ENCODE results near the gene RHBDL3.
"Not testable (repeated sequence)": the region's sequence is repeated elsewhere in the genome, so short reads cannot be mapped to it uniquely, and the experiment has no call there.

The RHBDL3 gene

GRCh38 chr17:32331243-32332040, 65.8 kb downstream of the RHBDL3 start:
- FAIRE-seq, result no peak

GRCh38 chr17:32333187-32333586, 67.6 kb downstream of the RHBDL3 start:
- FAIRE-seq, result no peak

DNA sequence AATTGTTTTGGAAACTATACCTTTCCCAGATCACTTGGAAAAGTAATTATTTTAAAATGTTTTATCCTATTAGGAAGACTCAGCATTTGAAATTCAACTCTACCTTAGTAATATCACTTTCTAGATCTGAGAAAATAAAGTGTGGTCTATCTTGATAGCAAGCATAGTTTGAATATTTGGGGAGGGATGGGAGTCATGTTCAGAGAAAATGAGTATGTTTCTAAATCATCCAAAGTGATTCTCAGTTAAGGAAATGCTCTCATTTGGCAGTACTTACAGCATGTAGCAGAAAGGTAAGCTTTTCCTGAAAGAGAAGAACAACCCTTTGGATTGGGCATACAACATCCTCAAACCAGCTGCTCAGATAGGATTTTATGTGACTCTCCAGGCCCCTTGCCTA, 69.4 kb downstream of the RHBDL3 start:
- FAIRE-seq, result no peak

DNA sequence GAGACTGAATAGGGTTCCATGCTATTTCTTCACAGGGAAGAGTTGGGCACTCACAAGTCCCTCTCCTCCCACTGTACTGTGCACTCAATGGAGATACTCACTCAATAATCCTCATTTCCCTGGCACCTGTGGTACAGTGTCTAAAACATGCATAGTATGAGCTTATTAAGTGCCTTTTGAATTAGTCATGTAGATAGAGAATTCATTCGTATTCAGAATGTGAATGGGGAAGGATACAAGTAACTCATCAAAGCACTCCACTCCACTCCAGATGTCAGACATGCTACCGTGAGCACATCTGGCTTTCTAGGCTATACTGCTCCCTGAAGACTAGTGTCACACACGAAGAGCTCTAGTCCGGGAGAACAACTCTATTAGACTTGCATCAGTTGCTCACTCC, 70.1 kb downstream of the RHBDL3 start:
- no peak for FAIRE-seq

DNA sequence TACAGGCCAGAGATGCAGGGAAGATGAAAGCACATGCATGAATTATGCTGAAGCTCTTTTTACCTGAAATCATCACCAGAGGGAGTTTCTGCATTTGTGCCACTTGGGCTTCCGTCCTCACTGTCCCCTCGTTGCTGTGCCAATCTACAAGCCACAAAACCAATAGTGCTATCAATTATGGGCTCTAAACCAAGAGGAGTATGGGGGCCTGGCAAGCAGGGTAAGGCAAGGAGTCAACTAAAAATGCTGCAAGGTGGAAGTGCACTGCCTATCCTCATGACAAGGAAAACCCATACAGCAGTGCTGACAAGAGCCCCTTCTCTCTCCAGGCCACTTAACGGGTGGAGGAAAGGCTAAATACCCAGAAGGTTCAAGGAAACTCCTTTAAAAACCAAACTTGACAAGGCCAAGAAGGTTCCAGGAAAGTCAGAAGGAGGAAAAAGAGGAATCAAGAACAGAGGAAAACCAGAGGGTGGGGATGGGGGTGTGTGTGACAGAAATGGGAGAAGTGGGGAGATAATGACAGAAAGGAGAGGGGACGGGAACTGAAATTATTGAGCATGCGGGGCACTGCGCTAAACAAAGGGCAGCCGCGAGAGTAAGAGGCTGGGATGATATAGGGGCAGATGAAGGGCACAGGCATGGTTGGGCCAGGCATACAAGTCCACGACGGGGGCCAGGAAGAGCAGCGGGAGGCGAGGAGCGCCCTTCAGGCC, 75.7 kb downstream of the RHBDL3 start:
- no peak for FAIRE-seq

- no peak for FAIRE-seq
Observed at GRCh38 chr17:32341857-32342602, 76.4 kb downstream of the RHBDL3 start, which contains the start of gene C17orf75. C17orf75 (minus strand) TSS chr17:32342173; CDS start chr17:32342139, 34 bp downstream.

- FAIRE-seq, result no peak
Observed at GRCh38 chr17:32342603-32343325, 77.1 kb downstream of the RHBDL3 start.

DNA sequence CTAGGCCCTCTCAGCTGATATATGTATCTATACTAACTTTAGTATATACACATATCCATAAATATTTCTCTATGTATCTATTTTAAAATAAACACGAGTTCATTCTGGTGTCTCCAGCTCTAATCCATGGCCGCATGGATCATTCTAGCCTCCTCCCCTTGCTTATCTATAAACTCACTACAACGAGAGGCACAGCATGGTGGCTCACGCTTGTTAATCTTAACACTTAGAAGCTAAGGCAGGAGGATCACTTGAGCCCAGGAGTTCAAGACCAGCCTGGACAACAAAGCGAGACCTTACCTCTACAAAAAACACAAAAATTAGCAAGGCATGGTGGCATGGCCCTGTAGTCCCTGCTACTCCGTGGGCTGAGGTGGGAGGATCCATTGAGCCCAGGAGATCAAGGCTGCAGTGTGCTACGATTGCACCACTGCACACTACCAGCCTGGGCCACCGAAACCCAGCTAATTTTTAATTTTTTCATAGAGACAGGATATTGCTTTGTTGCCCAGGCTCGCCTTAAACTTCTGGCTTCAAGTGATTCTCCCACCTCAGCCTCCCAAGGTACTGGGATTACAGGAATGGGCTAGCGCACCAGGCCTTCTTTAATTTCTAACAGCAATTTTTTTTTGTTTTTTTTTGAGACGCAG, 80.4 kb downstream of the RHBDL3 start:
- FAIRE-seq, result no peak

DNA sequence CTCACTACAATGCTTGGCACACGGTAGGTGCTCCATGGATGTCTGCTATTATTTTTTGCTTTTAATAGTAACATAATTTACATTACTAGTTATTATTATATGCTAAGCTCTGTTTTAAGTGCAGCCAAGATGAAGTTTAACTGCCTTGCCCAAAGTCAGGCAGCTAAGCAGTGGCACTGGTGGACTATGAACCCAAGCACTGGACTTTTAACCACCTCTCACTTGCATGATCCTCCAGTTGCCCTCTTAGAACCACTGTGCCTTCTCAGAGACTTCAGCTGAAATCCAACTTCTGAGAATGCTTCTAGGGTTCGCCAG, 82.8 kb downstream of the RHBDL3 start:
- FAIRE-seq, result no peak

DNA sequence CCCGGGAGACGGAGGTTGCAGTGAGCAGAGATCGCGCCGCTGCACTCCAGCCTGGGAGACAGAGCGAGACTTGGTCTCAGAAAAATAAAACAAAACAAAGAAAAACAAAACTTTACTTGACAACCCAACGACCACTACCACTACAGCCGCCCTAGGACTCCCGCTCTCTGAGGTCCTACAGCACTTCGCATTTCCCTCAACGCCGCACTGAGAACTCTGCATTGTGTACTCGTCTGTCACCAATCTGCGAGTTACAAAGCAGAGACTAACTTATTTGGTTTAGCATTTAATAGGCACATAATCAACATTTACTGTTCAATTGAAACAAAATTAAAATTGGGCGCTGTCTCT, 83.8 kb downstream of the RHBDL3 start:
- FAIRE-seq, result no peak

DNA sequence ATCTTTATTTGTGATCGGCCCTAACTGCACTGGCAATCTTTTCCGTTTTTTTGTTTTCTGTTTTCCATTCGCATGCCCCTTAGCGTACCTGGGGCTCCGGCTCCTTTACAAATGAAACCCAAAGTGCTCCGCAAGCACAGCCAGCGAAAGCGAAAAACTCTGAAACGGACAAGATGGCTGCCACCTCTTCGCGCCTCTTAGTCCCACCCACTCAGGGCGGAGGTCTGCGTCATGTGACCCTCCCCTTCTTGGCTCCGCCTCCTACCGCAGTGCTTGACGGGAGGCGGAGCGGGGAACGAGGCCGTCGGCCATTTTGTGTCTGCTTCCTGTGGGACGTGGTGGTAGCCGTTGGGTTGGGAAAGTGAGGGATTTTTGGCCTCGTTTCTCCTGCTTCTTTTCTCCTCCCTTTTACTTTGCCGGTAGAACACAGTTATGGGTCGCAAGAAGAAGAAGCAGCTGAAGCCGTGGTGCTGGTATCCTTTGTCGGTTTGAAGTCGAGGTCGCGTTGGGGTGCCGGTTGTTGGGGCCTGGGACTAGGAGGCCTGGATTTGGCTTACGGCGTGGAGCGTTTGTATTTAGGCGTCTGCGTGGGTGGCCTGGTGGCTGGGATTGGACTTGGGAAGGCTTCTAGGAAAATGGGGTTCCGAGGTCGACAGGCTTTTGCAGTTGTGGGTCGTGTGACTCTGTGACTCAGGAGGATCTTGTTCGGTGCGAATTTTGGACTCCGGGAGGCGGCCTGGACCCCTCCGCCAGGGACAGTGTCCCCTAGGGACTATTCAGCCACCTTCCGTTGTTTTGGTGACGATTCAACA, 84.4 kb downstream of the RHBDL3 start, which contains the start of gene ZNF207:
Gene ZNF207, plus strand, starts transcription at position 304 of the 812 bp plus-strand sequence. Its CDS starts 129 bp downstream, at position 433.
- FAIRE-seq, result peak; percentile 54

GRCh38 chr17:32350666-32351418, 85.2 kb downstream of the RHBDL3 start:
- no peak for FAIRE-seq

- not testable (repeated sequence) for FAIRE-seq
Observed at GRCh38 chr17:32352734-32353133, 87.1 kb downstream of the RHBDL3 start.

- no peak for FAIRE-seq
Observed at GRCh38 chr17:32355649-32356377, 90.2 kb downstream of the RHBDL3 start.

- FAIRE-seq, result no peak
Observed at GRCh38 chr17:32356378-32356743, 90.7 kb downstream of the RHBDL3 start.

DNA sequence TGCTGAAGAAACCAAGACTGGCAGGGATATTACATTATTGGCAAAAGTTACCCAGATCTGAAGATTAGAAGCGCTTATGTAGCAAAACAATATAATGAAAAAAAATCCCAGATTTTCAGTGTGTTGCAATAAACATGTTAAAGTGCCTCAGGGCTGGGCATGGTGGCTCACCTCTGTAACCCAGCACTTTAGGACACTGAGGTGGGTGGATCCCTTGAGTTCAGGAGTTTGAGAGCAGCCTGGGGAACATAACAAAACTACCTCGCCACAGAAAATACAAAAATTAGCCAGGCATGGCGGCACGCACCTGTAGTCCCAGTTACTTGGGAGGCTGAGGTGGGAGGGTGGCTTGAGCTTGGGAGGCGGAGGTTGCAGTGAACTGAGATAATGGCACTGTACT, 91.1 kb downstream of the RHBDL3 start:
- no peak for FAIRE-seq

DNA sequence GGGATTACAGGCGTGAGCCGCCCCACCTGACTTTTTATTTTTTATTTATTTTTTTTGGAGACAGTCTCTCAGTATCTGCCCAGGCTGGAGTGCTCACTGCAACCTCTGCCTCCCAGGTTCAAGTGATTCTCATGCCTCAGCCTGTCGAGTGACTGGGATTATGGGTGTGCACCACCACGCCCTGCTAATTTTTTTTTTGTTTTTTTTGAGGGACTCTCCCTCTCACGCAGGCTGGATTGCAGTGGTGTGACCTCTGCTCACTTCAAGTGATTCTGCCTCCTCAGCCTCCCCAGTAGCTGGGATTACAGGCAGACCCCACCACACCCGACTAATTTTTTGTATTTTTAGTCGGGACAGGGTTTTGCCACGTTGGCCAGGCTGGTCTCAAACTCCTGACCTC, 92.0 kb downstream of the RHBDL3 start:
- no peak for FAIRE-seq

DNA sequence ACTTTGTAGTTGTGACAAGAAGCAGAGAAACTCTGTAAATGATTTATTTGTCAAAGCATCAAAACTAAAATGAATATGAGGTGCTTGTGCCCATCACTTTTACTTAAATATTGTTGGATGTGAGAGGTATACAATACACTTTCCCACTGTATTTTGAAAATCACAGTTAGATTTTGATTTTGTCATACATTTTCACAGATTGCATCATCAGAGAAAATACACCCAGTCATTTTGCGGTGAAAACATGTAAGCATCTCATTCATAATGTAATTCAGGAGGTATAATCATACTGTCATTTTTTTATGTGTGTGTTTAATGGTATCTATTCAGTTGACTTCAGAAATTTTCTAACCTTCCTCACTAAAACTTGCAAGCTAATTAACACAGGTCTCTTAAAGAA, 95.6 kb downstream of the RHBDL3 start:
- no peak for FAIRE-seq

DNA sequence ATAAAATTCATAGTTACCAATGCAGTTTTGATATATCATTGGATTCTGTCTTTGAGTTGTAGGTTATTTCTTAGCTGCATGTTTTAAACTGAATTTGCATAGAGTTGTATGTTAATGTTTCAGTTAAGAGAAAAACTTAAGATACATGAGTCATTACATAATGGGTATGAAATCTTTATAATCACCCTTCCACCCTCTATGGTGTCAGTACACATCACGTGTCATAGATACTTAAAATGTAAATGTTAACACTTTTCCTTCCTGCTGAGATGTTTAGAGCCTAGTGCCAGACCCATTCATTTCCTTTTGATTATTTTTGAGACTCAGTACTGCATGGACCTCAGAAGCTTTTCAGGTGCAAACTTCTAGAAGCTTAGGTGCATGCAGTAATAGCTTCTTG, 104.8 kb downstream of the RHBDL3 start:
- no peak for FAIRE-seq

Data from TTC549 (cell line).